DND-41 (cell line): ENCODE results near the gene ADGRG7.

Experiments used
- EZH2 ChIP-seq: IDR thresholded peaks from 3 replicates; pipeline ENCODE4 v1.6.1; 2012; ENCODE audit warnings: borderline replicate concordance, low read depth, mild to moderate bottlenecking, moderate library complexity, low read length, inconsistent platforms; ENCODE audit not compliant: severe bottlenecking
- TF ChIP-seq, protein P1 (sequence below): IDR thresholded peaks from 2 replicates; pipeline ENCODE4 v1.5.1; 2012; ENCODE audit warnings: borderline replicate concordance, low read length, moderate library complexity, mild to moderate bottlenecking; ENCODE audit not compliant: poor library complexity, severe bottlenecking; ENCODE audit errors: extremely low read depth

DNA sequence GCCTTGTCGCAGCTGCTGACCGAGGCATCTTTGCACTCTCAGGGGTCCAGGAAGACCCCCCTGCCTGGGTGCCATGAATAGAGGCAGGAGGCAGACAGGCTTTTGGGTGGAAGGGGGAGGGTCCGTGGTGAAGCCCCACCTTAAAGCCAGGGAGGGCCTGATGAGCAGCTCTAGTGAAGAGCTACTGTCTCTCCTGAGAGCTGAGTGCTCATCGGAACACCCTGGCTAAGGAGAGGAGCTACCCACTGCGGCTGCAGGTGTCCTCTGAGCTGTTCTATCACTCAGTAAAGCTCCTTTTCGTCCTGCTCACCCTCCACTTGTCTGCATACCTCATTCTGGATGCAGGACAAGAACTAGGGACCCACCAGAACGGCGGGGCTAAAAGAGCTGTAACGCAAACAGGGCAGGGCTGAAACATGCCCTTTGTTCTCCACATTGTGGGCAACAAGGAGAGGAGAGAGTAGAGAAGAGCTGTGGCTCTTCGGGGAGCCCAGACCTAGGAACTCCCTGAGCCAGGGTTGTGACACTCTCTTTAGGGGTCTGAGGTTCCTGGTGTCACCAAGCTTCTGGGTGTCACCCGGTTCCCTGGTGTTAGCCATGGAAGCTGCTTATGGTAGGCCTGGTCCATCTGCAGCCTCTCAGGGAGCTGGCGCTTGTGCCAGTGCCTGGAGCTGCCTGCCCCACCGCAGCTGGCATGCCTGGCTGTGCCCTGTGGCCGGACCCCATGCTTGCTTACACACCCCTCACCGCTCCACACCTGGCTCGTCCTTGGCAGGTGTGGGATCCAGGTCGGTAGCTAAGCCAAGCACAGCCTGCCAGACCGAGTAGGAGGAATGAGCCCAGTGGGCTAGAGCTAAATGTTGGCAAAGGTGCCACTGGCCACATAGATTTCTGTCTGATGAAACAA, 73.7 kb downstream of the ADGRG7 start:
- TF ChIP-seq, protein P1, sequence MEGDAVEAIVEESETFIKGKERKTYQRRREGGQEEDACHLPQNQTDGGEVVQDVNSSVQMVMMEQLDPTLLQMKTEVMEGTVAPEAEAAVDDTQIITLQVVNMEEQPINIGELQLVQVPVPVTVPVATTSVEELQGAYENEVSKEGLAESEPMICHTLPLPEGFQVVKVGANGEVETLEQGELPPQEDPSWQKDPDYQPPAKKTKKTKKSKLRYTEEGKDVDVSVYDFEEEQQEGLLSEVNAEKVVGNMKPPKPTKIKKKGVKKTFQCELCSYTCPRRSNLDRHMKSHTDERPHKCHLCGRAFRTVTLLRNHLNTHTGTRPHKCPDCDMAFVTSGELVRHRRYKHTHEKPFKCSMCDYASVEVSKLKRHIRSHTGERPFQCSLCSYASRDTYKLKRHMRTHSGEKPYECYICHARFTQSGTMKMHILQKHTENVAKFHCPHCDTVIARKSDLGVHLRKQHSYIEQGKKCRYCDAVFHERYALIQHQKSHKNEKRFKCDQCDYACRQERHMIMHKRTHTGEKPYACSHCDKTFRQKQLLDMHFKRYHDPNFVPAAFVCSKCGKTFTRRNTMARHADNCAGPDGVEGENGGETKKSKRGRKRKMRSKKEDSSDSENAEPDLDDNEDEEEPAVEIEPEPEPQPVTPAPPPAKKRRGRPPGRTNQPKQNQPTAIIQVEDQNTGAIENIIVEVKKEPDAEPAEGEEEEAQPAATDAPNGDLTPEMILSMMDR = no peak
- TF ChIP-seq EZH2 = no peak
